Smooth muscle cell of the brain vasculature (primary cell): ENCODE data around the gene ZMAT3.
A peak's percentile ranks its signal among the peaks of the same experiment; 100 is the strongest.
"Not testable (repeated sequence)": the region's sequence is repeated elsewhere in the genome, so short reads cannot be mapped to it uniquely, and the experiment has no call there.

ENCODE experiments used
- DNase-seq: peaks from one replicate; pipeline ENCODE4 v3.0.0-alpha.2; 2012; ENCODE audit warnings: low read depth, low spot score

The ZMAT3 gene, protein sequence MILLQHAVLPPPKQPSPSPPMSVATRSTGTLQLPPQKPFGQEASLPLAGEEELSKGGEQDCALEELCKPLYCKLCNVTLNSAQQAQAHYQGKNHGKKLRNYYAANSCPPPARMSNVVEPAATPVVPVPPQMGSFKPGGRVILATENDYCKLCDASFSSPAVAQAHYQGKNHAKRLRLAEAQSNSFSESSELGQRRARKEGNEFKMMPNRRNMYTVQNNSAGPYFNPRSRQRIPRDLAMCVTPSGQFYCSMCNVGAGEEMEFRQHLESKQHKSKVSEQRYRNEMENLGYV

DNA sequence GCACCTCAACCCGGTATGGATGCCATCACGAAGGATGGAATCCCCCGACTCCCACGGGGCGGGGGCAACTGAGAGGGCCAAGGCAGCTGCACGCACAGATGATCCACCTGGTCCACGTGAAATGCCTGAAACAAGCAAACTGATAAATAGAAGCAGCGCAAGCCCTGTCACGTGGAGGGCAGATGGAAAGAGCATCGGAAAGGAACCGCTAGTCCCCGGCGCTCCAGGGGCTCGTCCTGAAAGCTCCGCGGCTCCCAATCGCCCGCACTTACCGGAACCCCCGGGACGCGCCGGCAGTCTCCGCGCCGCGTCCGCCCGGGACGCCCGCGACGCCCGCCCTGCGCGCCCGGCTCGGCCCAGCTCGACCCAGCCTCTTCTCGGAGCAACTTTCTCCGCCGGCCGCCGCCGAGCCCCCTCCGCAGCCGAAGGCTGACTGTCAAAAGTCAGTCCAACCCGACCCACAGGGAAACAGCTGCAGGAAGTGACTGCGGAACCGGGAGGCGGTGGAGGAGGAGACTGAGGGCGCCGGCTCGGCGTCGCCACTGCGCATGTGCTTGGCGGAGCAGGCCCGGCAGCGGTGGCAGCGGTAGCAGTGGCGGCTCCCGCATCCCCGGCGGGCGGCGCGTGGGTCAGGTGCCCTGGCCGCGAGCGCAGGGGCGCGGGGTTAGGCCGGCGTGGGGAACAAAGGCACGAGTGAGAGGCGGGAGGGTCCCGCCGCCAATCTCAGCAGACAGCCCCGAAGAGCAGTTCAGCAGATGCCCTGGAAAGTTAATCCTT is at the start of gene ZMAT3:
ZMAT3 (minus strand) TSS at position 487 of the 777 bp plus-strand sequence. CDS start 4,057 bp downstream, outside the sequence.
- peak; percentile 44 for DNase-seq

DNA sequence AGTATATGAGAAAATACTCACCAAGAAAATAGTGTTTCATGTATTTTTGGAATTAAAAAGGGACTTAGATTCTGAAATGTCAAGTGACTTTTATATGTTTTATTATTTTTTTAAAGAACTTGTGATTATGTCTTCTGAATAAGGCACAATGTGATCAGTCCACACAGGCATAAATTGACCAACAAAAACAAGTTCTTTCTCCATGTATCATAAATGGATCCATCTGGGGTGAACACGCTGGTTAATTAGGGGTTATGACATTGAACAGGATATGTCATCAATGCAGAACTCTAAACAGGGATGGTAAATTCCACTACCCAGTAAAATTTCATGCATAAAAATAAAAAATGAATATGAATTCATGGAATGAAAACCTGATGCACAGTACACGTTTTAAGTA is 45.2 kb upstream of the ZMAT3 start:
- no peak for DNase-seq

DNA sequence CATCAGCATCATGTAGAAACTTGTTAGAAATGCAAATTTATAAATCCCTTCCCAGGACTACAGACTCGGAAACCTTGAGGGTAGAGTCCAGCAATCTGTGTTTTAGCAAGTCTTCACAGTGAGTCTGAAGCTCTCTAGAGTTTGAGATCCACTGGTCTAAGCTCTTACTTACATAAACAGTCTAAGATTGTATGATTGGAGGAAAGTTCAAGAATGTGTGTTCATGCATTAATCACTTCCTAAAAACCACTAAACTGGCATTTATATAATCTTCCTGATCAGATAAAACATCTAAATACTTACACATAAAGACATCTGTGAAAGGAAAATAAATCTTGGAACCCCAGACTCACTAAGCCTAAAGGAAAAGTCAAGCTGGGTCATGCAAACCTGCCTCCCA is 43.8 kb upstream of the ZMAT3 start:
- not testable (repeated sequence) for DNase-seq

DNA sequence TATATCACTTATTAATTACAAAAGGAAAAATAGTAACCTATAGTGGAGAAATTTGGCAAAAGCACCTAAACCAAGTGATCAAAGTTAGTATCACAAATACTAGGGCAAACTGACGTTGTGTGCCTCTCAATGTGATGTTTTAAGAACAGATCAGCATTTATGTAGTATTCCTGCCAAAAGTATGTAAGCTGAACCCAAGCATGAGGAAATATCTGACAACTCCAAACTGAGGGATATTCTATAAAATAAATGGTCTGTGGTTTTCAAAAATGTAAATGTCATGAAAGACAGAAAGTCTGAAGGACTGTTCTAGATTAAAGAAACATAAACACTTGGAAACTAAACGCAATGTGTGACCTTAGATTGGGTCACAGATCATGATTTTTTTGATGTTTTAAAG is 42.3 kb upstream of the ZMAT3 start:
- DNase-seq = no peak

DNA sequence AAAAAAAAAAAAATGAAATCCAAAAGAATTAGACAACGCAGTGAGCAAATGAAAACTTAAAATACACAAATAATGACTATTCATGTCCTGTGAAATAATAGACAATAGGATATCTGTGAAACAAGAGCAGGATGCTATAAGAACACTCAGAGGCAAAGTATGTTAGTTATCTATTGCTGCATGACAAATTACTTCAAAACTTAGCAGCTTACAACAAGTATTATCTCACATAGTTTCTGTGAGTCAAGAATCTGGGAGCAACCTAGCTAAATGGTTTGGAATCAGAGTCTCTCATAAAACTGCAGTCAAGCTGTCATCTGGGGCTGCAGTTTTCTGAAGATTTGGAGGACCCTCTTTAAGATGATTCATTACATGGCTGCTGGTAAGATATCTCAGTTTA is 36.5 kb upstream of the ZMAT3 start:
- no peak for DNase-seq

DNA sequence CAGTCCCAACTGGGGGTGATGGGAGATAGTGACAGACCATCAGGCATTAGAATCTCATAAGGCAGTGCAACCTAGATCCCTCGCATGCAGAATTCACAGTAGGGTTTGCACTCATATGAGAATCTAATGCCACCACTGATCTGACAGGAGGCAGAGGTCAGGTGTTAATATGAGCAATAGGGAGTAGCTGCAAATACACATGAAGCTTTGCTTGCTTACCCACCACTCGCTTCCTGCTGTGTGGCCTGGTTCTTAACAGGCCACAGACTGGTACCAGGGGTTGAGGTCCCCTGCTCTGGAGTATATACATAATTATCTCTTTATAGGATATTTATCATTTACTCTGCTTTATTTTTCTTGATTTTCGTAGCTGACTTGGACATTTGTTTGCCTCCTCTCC is 36.0 kb upstream of the ZMAT3 start:
- DNase-seq = no peak

DNA sequence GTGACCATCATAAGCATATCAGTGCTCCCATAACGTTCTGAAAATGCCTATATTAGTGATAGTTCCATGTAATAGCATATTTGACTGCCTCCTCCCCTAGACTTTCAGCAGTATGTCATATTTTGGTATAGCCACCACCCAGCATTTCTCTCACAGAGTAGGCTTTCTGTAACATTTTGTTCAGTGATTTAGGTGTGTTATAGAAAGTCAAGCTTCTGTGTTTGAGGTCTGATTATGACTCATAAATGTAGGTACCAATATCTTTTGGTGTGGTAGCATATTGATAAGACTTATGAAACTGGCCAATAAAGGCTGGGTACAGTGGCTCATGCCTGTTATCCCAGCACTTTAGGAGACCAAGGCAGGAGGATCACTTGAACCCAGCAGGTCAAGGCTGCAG is 34.3 kb upstream of the ZMAT3 start:
- no peak for DNase-seq

DNA sequence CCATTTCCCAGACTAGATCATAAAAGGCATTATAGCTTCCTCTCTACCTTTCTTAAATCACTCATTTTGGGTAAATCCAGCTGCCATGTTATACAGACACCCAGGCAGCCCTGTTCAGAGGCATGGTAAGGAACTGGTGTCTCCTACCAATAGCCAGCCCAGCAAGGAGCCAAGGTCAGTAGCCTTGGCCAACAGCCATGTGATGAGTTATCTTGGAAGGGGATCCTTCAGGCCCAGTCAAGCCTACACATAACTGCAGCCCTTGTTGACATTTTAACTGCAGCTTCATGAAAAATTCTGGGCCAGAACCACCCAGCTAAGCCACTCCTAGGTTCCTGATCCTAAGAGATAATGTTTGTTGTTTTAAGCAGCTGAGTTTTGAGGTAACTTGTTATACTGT is 29.0 kb upstream of the ZMAT3 start:
- DNase-seq = peak; percentile 24

DNA sequence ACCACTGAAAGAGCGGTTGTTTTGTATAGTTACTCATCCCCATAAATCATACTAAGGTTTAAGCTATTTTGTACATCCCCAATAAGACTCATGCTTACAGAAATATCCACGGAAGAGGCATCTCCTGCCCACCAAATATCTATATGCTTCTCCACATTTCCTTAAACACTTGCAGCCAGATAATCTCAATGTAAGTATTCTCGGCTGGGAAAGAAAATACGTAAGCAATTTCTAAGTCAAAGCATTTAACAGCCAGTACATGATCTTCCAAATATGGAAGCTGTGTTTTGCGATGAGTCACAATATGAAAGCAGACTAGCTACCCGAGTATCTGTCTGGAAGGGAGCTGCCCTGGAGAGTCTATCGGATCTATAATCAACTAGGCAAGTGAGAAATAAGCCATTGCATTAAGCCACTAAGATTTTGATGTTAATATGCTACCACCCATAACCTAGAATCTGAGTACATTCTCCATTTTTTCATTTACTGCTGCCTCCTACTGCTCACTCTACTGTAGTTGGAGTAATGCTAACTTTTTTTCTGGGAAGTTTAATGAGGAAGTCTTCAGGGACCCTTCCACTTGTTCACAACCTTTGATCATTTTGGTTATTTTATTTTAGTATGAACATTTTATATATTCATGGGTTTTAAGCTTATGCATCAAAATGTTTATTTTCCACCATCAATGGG is 26.9 kb upstream of the ZMAT3 start:
- no peak for DNase-seq

DNA sequence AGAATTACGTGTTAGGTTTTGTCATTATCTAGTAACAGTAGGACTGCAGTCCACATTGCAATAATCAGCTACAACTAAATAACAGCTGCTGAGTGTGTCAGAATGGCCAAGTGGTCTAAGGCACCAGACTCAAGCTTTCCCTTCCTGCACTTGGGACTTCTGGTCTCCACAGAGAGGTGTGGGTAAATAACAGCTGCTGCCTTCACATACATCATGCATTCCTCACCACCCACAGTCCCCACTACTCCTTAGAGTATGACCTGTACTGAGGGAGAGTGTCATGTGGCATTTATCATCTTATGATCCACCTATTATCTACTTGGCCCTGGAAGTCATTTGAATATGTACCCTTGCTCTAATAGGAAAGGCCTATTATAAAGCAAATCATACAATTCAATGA is 22.2 kb upstream of the ZMAT3 start:
- no peak for DNase-seq

DNA sequence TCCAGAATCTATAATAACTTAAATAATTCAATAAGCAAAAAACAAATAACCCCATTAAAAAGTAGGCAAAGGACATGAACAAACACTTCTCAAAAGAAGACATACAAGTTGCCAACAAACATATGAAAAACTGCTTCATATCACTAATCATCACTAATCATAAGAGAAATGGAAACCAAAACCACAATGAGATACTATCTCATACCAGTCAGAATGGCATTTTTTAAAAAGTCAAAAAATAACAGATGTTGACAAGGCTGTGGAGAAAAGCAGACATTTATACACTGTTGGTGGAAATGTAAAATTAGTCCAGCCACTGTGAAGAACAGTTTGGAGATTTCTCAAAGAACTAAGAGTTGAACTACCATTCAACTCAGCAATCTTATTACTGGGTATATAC is 19.5 kb upstream of the ZMAT3 start:
- DNase-seq = no peak

DNA sequence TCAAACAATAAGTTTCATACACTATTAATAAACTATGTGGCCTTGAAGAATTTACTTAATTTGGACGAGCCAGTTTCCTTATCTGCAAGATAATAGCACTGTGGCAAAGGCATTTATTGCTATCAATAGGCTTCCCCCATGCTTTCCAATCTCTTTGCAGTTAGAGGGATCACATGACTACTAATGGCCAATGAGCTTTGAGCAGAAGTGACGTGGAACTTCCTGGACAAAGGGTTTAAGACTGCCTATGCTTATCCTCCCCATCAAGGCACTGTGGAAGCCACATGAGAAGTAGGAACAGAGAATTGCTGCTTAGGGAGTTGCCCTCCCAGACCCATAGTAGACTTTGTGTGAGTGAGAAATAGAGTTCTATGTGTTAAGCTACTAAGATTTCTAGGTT is 16.7 kb upstream of the ZMAT3 start:
- no peak for DNase-seq

DNA sequence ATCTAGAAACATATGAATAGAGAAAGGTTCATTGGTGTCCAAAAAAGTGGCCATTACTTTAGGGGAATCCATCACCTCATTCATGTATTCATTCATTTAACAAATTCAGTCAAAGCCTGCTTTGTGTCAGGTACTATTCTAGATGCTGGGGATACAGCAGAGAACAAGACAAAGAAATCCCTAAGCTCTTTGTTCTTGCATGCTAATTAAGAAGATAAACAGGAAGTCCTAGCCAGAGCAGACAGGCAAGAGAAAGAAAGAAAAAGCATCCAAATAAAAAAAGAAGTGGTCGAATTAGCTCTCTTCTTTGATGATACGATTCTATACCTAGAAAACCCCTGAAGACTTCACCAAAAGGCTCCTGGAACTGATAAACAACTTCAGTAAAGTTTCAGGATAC is 12.4 kb upstream of the ZMAT3 start:
- no peak for DNase-seq

DNA sequence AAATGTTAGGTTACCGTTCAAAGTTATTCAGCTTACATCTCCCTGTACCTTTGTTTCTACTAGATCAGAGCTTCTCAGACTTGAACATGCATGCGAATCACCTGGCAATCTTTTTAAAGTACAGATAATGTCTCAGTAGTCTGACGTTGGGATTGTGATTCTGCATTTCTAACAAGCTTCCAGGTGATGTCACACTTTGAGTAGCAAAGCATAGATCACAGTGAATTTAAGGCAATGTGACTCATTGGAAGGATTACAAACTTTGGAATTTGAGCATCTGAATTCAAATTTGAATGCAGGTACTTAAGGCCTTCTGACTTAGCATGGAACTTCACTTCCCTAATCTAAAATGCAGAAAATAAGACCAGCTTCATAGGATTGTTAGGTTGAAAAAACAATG is 10.8 kb upstream of the ZMAT3 start:
- no peak for DNase-seq

DNA sequence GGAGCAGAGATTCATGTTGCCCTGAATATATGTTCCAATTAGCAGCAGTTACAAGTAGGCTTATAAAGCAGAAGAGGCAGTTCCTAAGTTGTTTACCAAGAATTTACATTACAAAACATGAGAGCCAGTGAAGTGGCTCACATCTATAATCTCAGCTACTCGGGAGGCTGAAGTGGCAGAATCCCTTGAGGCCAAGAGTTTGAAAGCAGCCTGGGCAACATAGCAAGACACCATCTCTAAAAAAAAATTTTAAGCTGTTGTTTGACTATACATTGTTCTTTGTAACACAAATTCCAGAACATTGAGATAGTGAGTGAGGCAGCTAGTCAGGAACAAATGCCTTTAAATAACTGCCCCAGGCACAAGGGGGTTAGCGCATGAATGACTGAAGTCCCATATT is 10.3 kb upstream of the ZMAT3 start:
- no peak for DNase-seq

DNA sequence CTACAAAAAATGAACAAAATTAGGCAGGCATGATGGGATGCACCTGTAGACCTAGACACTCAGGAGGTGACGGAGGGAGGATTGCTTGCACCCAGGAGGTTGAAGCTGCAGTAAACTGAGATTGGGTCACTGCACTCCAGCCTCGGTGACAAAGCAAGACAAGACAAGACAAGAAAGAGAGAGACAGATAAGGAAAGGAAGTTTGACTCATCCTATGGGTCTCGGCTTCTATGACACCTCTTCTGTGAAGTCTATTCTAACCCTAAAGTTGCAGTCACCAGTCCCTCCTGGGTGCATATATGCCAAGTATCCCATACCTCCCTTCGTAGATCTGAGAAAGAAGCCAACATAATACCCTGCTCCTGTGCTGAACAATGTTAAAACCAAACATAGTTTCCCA is 7.9 kb upstream of the ZMAT3 start:
- no peak for DNase-seq

DNA sequence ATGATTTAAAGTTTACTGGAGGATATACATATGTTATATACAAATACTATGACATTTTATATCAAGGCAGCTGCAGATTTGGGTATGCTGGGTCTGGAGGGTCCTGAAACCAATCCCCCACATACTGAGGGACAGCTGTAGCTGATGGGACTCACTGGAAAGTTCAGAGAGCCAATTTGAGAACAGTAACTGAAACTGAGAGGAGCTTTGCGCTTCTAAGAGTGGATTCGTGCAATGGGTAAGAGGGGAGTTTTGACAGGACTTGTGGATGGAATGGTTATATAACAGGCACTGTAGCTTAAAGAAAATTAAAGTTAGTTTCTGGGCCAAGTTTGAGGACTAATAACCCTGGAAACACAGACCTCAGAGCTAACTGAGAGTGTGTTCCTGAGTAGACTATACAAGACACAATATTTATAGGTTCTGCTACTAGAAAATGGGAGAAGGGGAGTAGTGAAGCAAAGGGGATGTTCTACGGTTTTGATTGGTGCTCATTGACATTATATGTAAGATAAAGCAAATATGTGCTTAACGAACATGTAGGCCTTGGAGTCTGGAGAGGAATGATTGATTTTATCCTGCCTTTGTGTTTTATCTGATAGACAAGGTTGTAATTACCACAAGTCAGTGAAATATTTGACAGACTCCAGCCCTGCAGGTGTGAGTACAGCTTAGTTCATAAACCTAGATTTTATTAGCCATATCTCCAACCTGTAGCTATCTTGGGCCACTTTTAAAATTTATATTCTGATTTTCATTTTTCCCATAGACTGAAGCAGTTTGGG is 4.8 kb upstream of the ZMAT3 start:
- no peak for DNase-seq

DNA sequence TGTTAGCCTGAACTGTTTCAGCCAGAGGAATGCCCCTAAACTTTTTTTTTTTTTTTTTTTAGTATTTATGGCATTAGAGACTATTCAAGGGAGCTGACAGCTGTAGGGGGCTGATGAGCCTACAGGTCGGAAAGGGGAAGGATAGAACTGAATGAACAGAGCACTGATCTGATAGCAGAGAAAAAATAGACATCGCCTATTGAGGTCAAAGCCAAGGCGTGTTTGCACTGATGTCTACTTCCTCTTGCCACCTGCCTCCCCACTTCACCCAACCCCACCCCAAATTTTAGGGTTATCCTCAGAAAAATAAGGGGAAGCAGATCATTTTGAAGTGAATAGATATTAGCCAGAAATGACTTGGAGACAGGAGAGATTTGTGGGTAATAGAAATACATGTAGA is 3.0 kb upstream of the ZMAT3 start:
- no peak for DNase-seq

DNA sequence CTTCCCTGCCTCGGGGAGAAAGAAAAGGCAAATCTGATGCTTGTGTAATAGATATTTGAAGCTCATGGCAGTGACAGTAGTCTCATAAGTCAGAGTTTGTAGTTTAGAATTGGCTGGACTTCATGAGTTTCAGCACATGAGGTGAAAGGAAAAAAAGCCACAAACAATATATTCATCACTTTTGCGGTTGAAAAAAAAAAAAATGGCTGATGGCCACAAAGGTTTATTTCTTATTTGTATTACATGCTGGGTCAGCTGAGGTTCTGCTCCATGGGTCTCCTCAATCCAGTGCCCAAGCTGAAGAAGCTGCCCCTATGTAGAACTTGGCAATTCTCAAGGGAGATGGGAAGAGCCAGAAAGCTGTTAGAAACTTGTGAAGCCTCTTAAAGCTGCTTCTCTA is 2.2 kb upstream of the ZMAT3 start:
- DNase-seq = no peak

DNA sequence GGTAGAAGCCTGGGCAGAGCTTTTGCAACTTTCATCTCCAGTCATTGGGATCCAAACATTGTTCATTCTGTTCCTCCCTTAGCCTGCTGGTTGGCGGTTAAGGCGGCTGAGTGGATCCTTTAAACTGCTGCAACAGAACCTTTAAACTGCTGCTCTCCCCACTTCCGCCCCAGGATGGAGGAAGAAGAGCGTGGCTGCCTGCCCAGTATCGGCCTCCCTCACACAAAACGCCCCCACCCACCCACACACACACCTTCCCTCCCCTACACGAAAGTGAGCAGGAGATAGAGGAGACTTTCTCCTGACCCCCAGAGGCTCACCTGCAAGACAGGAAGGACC is 460 bp upstream of the ZMAT3 start:
- no peak for DNase-seq

DNA sequence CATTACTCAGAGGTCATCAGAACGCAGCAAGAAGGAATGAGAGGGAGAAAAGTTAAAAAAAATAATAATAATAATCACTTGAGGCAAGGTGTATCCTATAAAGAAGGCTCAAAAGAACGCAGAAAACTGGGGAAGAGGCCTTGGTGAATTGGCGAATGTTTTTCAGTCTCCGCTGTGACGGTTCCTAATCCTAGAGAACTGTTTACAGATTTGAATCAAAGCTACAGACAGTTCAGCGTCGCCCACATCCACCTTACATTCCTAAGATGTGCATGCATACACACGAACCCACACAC is 634 bp downstream of the ZMAT3 start:
- no peak for DNase-seq

DNA sequence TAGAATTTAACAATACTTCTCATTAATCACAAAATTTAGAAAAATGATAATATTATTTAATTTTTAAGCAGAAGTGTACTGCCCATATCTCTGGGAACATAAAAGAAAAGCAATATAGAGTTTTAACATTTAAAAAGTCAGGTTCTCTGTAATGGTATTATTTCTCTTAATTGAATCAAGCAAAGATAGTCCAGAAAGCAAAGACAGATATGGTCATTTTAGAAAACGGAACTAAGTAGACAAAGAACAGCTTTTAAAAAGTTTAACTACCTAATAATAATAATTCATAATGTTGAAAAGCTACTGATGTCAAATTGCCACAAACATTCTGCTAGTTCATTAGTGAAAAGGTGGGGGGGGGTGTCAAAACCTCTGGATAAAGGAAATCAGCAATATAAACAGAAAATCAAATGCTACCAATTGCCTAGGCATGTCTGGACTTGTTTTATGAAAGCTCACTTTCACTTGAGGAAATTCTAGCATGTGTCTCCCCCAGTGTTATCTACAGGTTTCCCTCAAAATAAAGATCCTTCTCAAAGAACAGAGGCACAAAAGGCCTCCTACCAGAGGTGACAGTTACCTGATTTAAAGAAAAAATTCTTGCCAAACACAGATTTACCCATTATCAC is 1.7 kb downstream of the ZMAT3 start:
- no peak for DNase-seq
